GM11168 (cell line): ENCODE data around the gene SRRM1.
"Not testable (repeated sequence)": the region's sequence is repeated elsewhere in the genome, so short reads cannot be mapped to it uniquely, and the experiment has no call there.

Experiments
- in situ Hi-C: fragments of 300-500 bp; cut with MboI; formaldehyde crosslinking; loops from one replicate; pipeline ENCODE4 v1.12.0; 2022; ENCODE audit warnings: low sequenced_read_pairs; ENCODE audit not compliant: unreplicated experiment

SRRM1 gene

GRCh38 chr1:24692351-24692980 is 49.4 kb downstream of the SRRM1 start:
- in situ Hi-C loops = loop anchor here (25.0 kb wide), 1 partner anchor 495 kb away; no protein-coding TSS in a partner anchor

DNA sequence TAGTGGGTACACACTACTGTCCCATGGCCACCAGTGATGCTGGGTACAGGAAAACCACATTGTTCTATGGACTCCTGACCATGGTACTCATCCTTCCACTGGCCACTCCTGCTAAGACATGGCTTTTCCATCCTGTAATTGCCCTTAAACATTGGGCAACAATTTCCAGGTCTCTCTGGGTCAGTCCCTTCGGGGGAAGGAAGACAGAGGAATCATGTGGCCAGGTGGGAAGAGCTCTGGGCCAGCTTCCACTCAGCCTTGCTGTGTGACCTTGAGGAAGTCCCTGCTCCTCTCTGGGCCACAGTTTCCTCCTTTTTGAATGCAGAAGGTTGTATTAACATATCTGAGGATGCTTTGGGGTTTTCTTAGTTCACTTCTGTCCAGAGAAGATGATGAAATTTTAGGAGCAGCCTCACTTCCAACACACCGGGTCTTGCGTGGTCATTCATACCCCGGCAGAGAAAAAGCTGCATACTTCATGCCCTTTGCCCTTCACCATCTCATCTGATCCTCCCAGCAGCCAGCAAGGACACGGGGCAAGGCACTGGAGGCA is 50.8 kb downstream of the SRRM1 start:
- in situ Hi-C loops = loop anchor here (25.0 kb wide), 1 partner anchor 493 kb away; no protein-coding TSS in a partner anchor

DNA sequence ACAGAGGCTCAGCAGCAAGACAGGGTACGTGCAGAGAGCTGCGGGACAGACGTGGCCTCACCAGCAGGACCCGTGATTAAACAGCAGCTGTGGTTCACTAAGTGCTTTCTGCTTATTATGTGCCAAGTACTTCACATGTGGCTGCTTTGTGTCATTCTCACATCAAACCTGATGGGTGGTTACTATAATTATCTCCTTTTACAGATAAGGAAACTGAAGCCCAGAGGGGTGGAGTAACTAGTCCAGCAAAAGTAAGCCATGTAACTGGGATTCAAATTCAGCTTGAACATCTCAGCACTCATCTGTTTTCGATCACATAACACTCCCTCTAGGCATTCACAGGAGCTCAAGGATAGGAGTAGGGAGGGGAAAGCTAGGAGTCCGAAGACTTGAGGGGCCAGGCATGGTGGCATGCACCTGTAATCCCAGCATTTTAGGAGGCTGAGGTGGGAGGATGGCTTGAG is 51.3 kb downstream of the SRRM1 start:
- in situ Hi-C loops = loop anchor here (25.0 kb wide), 1 partner anchor 493 kb away; no protein-coding TSS in a partner anchor

GRCh38 chr1:24695202-24695974 is 52.3 kb downstream of the SRRM1 start:
- in situ Hi-C loops = loop anchor here (25.0 kb wide), 1 partner anchor 492 kb away; no protein-coding TSS in a partner anchor

GRCh38 chr1:24696041-24696755 is 53.1 kb downstream of the SRRM1 start:
- in situ Hi-C loops = loop anchor here (25.0 kb wide), 1 partner anchor 491 kb away; no protein-coding TSS in a partner anchor

- in situ Hi-C loops = loop anchor here (25.0 kb wide), 1 partner anchor 490 kb away; no protein-coding TSS in a partner anchor
Observed at GRCh38 chr1:24696756-24697330, 53.7 kb downstream of the SRRM1 start.

GRCh38 chr1:24697453-24698001 is 54.4 kb downstream of the SRRM1 start:
- in situ Hi-C loops = loop anchor here (25.0 kb wide), 1 partner anchor 490 kb away; no protein-coding TSS in a partner anchor

DNA sequence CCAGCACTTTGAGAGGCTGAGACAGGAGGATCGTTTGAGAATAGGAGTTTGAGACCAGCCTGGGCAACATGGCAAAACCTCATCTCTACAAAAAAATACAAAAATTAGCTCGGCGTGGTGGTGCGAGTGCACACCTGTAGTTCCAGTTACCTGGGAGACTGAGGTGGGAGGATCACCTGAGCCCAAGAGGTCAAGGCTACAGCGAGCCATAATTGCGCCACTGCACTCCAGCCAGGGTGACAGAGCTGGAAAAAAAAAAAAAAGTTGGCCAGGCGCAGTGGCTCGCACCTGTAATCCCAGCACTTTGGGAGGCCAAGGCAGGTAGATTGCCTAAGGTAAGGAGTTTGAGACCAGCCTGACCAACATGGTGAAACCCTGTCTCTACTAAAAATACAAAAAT is 55.2 kb downstream of the SRRM1 start:
- in situ Hi-C loops = loop anchor here (25.0 kb wide), 1 partner anchor 489 kb away; no protein-coding TSS in a partner anchor

DNA sequence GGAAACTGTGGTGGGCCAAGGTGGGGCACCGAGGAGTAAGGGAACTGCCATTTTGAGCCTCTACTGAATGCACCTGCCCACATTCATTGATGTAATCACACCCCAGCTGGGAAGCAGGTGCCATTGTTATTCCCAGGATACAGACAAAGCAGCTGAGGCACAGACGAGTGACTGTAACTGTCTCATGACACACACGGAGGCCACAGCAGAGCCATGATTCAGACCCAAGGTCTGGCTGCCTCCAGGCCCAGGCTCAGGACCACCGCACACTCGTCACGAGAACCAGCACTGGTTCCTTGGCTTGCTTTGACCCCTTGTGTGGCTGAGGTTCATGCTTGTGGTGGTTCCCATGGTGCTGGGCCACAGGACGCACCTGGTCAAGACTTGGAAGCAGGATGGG is 56.5 kb downstream of the SRRM1 start:
- in situ Hi-C loops = loop anchor here (25.0 kb wide), 1 partner anchor 488 kb away; no protein-coding TSS in a partner anchor

- in situ Hi-C loops = no loop called here
Observed at GRCh38 chr1:24702511-24703293, 59.6 kb downstream of the SRRM1 start.

DNA sequence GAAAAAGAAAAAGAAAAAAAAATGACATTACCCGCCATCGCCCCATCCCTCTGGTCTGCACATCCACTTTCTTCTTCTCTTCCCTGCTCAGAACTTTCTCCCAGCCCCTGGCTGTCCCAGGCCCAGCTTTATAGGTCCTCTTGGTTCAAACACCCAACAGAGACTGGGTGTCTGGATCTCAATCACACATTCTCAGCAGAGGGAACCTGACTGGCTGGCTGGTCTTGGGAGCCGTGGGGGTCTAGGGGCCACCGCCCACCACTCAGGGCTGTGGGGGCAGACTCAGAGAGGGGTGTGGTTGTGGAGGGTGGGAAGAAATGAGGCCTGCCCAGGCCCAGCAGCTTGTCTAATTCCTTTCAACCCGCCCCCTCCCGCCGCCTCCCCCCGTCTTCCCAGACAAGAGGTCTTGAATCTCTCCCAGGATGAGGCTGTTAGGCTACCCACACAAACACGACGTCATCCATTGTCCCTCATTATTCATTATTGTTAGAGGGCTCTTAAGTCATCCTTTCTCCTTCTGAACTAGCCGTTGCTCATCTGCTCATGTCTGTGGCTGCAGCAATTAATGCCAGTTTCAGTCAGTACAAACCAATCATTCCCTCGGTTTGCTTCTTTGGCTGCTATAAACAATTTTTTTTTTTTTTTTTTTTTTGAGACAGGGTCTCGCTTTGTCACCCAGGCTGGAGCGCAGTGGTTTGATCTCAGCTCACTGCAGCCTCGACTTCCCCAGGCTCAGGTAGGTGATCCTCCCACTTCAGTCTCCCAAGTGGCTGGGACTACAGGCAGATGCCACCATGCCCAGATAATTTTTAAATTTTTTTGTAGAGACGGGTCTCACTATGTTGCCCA is 61.5 kb downstream of the SRRM1 start:
- in situ Hi-C loops = no loop called here

DNA sequence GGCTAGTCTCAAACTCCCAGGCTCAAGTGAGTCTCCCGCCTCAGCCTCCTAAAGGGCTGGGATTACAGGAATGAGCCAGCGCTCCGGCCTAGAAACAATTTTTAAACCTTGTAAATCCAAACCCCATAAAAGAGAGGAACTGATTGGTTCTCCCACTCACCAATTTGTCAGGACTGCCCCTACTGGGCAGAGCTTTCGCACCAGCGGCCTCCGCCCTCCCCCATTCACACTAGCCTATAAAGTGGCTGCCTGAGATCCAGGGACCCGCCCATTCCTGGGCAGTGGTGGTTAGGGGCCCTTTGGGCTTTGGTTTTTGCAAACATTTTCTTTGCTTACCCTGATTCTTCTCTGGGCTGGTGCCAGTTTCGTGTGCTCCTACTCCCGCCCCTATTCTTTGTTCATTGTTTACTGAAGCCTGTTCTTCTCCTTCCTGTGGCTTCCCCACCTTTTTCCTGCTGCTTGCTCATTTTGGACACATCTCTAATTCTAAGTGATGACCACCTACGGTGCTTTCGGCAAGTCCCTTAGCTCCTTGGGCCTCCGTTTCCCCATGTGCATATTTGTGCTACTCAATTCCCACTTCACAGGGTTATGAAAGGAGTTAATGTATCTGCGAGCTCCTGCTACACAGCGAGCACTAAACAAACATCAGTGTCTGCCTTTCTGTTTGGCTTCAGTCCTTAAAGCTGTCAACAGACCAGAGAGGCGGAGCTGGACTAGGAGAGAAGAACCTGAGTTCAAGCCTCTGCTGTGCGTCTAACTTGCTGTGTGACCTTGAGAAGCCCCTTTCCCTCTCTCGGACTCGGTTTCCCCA is 62.4 kb downstream of the SRRM1 start:
- in situ Hi-C loops = no loop called here

DNA sequence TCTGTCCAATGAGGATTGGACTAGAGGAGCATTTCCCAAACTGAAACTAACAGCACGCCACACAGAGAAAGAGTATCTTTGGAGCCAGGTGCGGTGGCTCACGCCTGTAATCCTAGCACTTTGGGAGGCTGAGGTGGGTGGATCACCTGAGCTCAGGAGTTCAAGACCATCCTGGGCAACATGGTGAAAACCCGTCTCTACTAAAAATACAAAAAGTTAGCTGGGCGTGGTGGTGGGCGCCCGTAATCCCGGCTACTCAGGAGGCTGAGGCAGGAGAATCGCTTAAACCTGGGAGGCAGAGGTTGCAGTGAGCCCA is 62.9 kb downstream of the SRRM1 start:
- in situ Hi-C loops = not testable (repeated sequence)

- in situ Hi-C loops = no loop called here
Observed at GRCh38 chr1:24707687-24708086, 64.6 kb downstream of the SRRM1 start.

DNA sequence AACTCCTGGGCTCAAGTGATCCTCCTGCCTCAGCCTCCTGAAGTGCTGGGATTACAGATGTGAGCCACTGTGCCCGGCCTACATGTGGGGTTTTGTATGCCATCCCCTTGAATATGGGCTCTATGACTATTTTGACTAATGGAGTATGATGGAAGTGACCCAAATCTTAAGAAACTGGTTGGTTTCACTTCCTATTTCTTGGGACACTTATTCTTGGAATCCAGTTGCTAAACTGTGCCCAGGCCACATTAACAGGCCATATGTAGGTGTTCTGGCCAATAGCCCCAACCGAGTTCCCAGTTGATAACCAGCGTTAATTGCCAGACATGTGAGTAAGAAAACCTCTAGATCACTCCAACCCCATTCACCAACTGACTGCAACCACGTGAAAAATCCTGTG is 65.8 kb downstream of the SRRM1 start:
- in situ Hi-C loops = no loop called here

DNA sequence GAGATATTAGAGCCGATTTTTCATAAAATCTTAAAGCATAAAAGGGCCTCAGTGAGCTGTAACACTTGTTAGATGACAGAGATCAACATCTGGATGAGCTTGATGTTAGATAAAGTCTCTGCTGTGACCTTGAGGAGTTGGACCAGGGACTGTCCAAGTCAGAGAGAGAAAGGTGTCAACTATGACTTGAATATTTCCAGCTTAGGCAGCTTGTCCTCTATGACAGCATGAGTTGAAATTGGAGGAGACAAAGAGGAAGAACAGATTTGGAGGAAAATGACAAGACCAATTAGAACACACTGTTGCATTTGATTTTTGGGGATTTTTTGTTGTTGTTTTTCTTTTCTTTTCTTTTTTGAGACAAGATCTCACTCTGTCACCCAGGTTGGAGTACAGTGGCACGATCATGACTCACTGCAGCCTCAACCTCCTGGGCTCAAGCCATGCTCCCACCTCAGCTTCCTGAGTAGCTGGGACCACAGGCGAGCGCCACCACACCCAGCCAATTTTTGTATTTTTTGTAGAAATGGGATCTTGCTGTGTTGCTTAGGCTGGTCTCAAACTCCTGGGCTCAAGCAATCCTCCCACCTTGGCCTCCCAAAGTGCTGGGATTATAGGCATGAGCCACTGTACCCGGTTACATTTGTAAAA is 66.8 kb downstream of the SRRM1 start:
- in situ Hi-C loops = no loop called here

GRCh38 chr1:24711329-24711728 is 68.2 kb downstream of the SRRM1 start:
- in situ Hi-C loops = no loop called here
